ENCODE measurements around the gene CHMP1A. TPM values are rescaled to one million over a fixed set of nuclear protein-coding genes. Genes with fewer than 3 reads are reported as not detected.

The CHMP1A gene
- total RNA-seq, 1 donor from 2014 or later: 65.3 TPM

GRCh38 chr16:89615596-89616090 is 41.9 kb downstream of the CHMP1A start:
- Mint-ChIP-seq H3K9me3 (ENCODE audit: low read depth) (no peaks in the 10 kb centered on the region), H3K27me3 (ENCODE audit: low read depth) (no peaks in the 10 kb centered on the region), H3K36me3 (ENCODE audit: low read depth) (no peaks in the 10 kb centered on the region), H3K4me3 (ENCODE audit: unreplicated experiment) (no peak overlapping the region), H3K27ac (ENCODE audit: unreplicated experiment) (no peak overlapping the region), H3K4me1 (ENCODE audit: low read depth) (peaks cover 3% of the 10 kb centered on the region)
- TF ChIP-seq CTCF (IDR thresholded peaks at IDR 0.05): peak; percentile 86
- no peak for DNase-seq (ENCODE audit: low spot score)

GRCh38 chr16:89615176-89615575 is 42.3 kb downstream of the CHMP1A start:
- no peak for TF ChIP-seq CTCF (IDR thresholded peaks at IDR 0.05)

GRCh38 chr16:89613954-89614459 is 43.5 kb downstream of the CHMP1A start:
- no peak overlapping the region for H3K4me3 Mint-ChIP-seq (ENCODE audit: unreplicated experiment)
- H3K4me1 Mint-ChIP-seq (ENCODE audit: low read depth): peaks cover 3% of the 10 kb centered on the region
- no peak for TF ChIP-seq CTCF (IDR thresholded peaks at IDR 0.05)

More at GRCh38 chr16:89615176-89615575, 42.3 kb downstream of the CHMP1A start:
- peaks cover 3% of the 10 kb centered on the region for H3K4me1 Mint-ChIP-seq (ENCODE audit: low read depth)
- H3K27ac Mint-ChIP-seq (ENCODE audit: unreplicated experiment): no peak overlapping the region
- H3K27me3 Mint-ChIP-seq (ENCODE audit: low read depth): no peaks in the 10 kb centered on the region
- H3K4me3 Mint-ChIP-seq (ENCODE audit: unreplicated experiment): no peak overlapping the region
- no peaks in the 10 kb centered on the region for H3K9me3 Mint-ChIP-seq (ENCODE audit: low read depth)
- DNase-seq (ENCODE audit: low spot score): no peak
- H3K36me3 Mint-ChIP-seq (ENCODE audit: low read depth): no peaks in the 10 kb centered on the region

GRCh38 chr16:89613231-89613953 is 44.1 kb downstream of the CHMP1A start, which contains the start of gene DPEP1:
Gene DPEP1 (plus strand): TSS chr16:89613642. CDS start chr16:89630411, 16,769 bp downstream.
- TF ChIP-seq CTCF (IDR thresholded peaks at IDR 0.05): no peak
- DNase-seq (ENCODE audit: low spot score): no peak
- H3K27me3 Mint-ChIP-seq (ENCODE audit: low read depth): no peaks in the 10 kb centered on the region
- H3K4me3 Mint-ChIP-seq (ENCODE audit: unreplicated experiment): no peak within 1 kb of the TSS
- H3K4me1 Mint-ChIP-seq (ENCODE audit: low read depth): peaks cover 3% of the 10 kb centered on the region
- no peaks in the 10 kb centered on the region for H3K9me3 Mint-ChIP-seq (ENCODE audit: low read depth)
- H3K36me3 Mint-ChIP-seq (ENCODE audit: low read depth): no peaks in the 10 kb centered on the region
- no peak within 1 kb of the TSS for H3K27ac Mint-ChIP-seq (ENCODE audit: unreplicated experiment)

More at GRCh38 chr16:89613954-89614459, 43.5 kb downstream of the CHMP1A start:
- H3K27ac Mint-ChIP-seq (ENCODE audit: unreplicated experiment): no peak overlapping the region
- DNase-seq (ENCODE audit: low spot score): no peak
- no peaks in the 10 kb centered on the region for H3K36me3 Mint-ChIP-seq (ENCODE audit: low read depth)
- H3K27me3 Mint-ChIP-seq (ENCODE audit: low read depth): no peaks in the 10 kb centered on the region
- H3K9me3 Mint-ChIP-seq (ENCODE audit: low read depth): no peaks in the 10 kb centered on the region

GRCh38 chr16:89612415-89613166 is 44.9 kb downstream of the CHMP1A start:
- Mint-ChIP-seq H3K4me1 (ENCODE audit: low read depth) (peaks cover 3% of the 10 kb centered on the region), H3K27me3 (ENCODE audit: low read depth) (no peaks in the 10 kb centered on the region), H3K9me3 (ENCODE audit: low read depth) (no peaks in the 10 kb centered on the region), H3K4me3 (ENCODE audit: unreplicated experiment) (no peak overlapping the region), H3K27ac (ENCODE audit: unreplicated experiment) (no peak overlapping the region), H3K36me3 (ENCODE audit: low read depth) (no peaks in the 10 kb centered on the region)
- no peak for TF ChIP-seq CTCF (IDR thresholded peaks at IDR 0.05)
- DNase-seq (ENCODE audit: low spot score): no peak

All from chondrocyte (in vitro differentiated cells).